ENCODE data around the gene TBCK. TPM values are rescaled to one million over a fixed set of nuclear protein-coding genes. Genes with fewer than 3 reads are reported as not detected.

The TBCK gene
- total RNA-seq, 1 donor from 2014 or later, result 77.8 TPM

DNA sequence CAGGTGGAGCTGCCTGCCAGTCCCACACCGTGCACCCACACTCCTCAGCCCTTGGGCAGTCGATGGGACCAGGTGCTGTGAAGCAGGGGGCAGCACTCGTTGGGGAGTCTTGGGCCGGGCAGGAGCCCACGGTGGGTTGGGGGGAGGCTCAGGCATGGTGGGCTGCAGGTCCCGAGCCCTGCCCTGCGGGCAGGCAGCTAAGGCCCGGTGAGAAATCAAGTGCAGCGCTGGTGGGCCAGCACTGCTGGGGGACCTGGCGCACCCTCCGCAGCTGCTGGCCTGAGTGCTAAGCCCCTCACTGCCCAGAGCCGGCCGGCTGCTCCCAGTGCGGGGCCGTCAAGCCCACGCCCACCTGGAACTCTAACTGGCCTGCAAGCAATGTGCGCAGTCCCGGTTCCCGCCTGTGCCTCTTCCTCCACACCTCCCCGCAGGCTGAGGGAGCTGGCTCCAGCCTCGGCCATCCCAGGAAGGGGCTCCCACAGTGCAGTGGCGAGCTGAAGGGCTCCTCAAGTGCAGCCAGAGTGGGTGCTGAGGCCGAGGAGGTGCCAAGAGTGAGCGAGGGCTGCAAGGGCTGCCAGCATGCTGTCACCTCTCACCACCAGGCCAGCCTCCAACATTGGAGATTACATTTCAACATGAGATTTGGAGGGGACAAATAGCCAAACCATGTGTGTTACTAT, 223.5 kb downstream of the TBCK start:
- no peak for DNase-seq (ENCODE audit: low spot score, unreplicated experiment)
- Mint-ChIP-seq H3K9me3 (ENCODE audit: low read depth) (peaks cover 32% of the 10 kb centered on the region), H3K36me3 (ENCODE audit: insufficient read depth) (peaks cover 59% of the 10 kb centered on the region), H3K4me1 (ENCODE audit: low read depth) (no peaks in the 10 kb centered on the region), H3K27me3 (no peaks in the 10 kb centered on the region), H3K4me3 (ENCODE audit: low read depth) (no peak overlapping the region), H3K27ac (no peak overlapping the region)
- TF ChIP-seq, protein P1, sequence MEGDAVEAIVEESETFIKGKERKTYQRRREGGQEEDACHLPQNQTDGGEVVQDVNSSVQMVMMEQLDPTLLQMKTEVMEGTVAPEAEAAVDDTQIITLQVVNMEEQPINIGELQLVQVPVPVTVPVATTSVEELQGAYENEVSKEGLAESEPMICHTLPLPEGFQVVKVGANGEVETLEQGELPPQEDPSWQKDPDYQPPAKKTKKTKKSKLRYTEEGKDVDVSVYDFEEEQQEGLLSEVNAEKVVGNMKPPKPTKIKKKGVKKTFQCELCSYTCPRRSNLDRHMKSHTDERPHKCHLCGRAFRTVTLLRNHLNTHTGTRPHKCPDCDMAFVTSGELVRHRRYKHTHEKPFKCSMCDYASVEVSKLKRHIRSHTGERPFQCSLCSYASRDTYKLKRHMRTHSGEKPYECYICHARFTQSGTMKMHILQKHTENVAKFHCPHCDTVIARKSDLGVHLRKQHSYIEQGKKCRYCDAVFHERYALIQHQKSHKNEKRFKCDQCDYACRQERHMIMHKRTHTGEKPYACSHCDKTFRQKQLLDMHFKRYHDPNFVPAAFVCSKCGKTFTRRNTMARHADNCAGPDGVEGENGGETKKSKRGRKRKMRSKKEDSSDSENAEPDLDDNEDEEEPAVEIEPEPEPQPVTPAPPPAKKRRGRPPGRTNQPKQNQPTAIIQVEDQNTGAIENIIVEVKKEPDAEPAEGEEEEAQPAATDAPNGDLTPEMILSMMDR (IDR thresholded peaks at IDR 0.05; ENCODE audit: unreplicated experiment), result no peak

DNA sequence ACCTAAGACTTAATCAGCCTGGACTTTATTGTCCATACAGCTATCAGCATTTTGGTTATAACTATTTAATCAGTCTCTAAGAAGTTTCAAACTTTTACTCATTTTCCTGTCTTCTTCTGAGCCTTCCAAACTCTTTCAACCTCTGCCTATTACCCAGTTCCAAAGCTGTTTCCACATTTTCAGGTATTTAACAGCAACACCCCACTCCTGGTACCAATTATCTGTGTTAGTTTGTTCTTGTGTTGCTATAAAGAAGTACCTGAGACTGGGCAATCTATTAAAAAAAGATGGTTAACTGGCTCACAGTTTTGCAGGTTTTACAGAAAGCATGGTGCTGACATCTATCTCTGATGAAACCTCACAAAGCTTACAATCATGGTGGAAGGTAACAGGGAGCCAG, 225.2 kb downstream of the TBCK start:
- DNase-seq (ENCODE audit: low spot score, unreplicated experiment), result no peak
- Mint-ChIP-seq H3K27me3 (no peaks in the 10 kb centered on the region), H3K27ac (no peak overlapping the region), H3K9me3 (ENCODE audit: low read depth) (peaks cover 34% of the 10 kb centered on the region), H3K4me3 (ENCODE audit: low read depth) (no peak overlapping the region), H3K4me1 (ENCODE audit: low read depth) (no peaks in the 10 kb centered on the region), H3K36me3 (ENCODE audit: insufficient read depth) (peaks cover 60% of the 10 kb centered on the region)
- TF ChIP-seq, protein P1 (IDR thresholded peaks at IDR 0.05; ENCODE audit: unreplicated experiment), result no peak

DNA sequence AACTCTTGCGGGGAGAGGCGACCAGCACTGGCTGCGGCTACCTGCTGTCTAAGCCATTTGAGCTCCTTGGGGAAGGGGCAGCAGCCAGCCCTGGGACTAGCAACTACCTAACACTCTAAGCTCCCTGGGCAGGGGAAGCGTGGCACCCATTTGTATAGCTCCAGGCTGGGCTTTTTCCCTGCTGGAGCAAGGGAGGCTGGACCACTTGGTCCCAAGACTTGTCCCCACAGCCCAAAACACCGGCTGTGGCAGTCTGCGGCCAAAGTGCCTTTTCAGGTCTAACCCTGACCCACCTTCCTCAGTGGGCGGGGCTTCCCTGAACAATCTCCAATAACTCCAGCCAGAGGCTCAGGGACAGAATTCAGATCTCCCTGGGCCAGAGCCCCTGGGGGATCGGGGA, 232.9 kb downstream of the TBCK start:
- no peak overlapping the region for H3K4me3 Mint-ChIP-seq (ENCODE audit: low read depth)
- peaks cover 39% of the 10 kb centered on the region for H3K9me3 Mint-ChIP-seq (ENCODE audit: low read depth)
- no peak for DNase-seq (ENCODE audit: low spot score, unreplicated experiment)
- peaks cover 59% of the 10 kb centered on the region for H3K36me3 Mint-ChIP-seq (ENCODE audit: insufficient read depth)
- H3K27ac Mint-ChIP-seq, result no peak overlapping the region
- no peaks in the 10 kb centered on the region for H3K27me3 Mint-ChIP-seq
- TF ChIP-seq, protein P1 (IDR thresholded peaks at IDR 0.05; ENCODE audit: unreplicated experiment), result no peak
- H3K4me1 Mint-ChIP-seq (ENCODE audit: low read depth), result no peaks in the 10 kb centered on the region

DNA sequence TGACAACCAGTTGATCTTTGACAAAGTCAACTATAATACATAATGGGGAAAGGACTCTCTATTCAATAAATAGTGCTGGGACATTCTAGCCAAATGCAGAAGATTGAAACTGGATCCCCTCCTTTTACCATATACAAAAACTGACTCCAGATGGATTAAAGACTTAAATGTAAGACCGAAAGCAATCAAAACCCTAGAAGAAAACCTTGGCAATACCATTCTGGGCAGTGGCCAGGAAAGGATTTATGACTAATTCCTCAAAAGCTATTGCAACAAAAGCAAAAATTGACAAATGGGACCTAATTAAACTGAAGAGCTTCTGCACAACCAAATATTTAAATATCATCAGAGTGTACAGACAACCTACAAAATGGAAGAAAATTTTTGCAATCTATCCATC, 235.6 kb downstream of the TBCK start:
- no peaks in the 10 kb centered on the region for H3K27me3 Mint-ChIP-seq
- H3K27ac Mint-ChIP-seq, result no peak overlapping the region
- peaks cover 68% of the 10 kb centered on the region for H3K36me3 Mint-ChIP-seq (ENCODE audit: insufficient read depth)

DNA sequence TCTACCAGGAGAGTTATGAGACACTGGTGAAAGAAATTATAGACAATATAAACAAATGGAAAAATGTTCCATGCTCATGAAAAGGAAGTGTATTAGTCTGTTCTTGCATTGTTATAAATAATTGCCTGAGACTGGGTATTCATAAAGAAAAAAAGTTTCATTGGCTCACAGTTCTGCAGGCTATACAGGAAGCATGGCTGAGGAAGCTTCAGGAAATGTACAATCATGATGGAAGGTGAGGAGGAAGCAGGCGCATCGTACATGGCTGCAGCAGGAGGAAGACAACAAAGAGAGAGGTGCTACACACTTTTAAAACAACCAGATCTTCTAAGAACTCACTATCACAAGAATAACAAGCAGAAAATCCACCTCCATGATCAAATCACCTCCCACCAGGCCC, 236.4 kb downstream of the TBCK start:
- Mint-ChIP-seq H3K4me3 (ENCODE audit: low read depth) (no peak overlapping the region), H3K4me1 (ENCODE audit: low read depth) (no peaks in the 10 kb centered on the region), H3K27ac (no peak overlapping the region), H3K27me3 (no peaks in the 10 kb centered on the region), H3K36me3 (ENCODE audit: insufficient read depth) (peaks cover 70% of the 10 kb centered on the region), H3K9me3 (ENCODE audit: low read depth) (peaks cover 55% of the 10 kb centered on the region)
- TF ChIP-seq, protein P1 (IDR thresholded peaks at IDR 0.05; ENCODE audit: unreplicated experiment), result no peak
- no peak for DNase-seq (ENCODE audit: low spot score, unreplicated experiment)

More for the DNA sequence above, 235.6 kb downstream of the TBCK start:
- TF ChIP-seq, protein P1 (IDR thresholded peaks at IDR 0.05; ENCODE audit: unreplicated experiment), result no peak
- Mint-ChIP-seq H3K9me3 (ENCODE audit: low read depth) (peaks cover 52% of the 10 kb centered on the region), H3K4me1 (ENCODE audit: low read depth) (no peaks in the 10 kb centered on the region), H3K4me3 (ENCODE audit: low read depth) (no peak overlapping the region)
- no peak for DNase-seq (ENCODE audit: low spot score, unreplicated experiment)

Data from progenitor cell of endocrine pancreas (in vitro differentiated cells).